Fibroblast of lung (primary cell): ENCODE data around the gene LRRK2. TPM values are rescaled to one million over a fixed set of nuclear protein-coding genes. Genes with fewer than 3 reads are reported as not detected.

Source experiments
- DNase-seq, 2 donors: peaks; one replicate each; pipeline versions ENCODE4 v3.0.0 to v3.0.0-alpha.2; 2010; ENCODE audit warnings: low read depth in 2 of 2
- H2AFZ ChIP-seq: 2 replicates; pipeline ENCODE4 v1.5.1; 2012; ENCODE audit warnings: low read length, control low read depth, inconsistent platforms
- H3K27ac ChIP-seq: 2 replicates; pipeline ENCODE4 v1.5.1; 2011; ENCODE audit warnings: low read length, control low read depth; ENCODE audit not compliant: insufficient read depth
- H3K27me3 ChIP-seq: 2 replicates; pipeline ENCODE4 v1.5.1; 2011; ENCODE audit warnings: mild to moderate bottlenecking, low read length; ENCODE audit not compliant: control insufficient read depth, insufficient read depth
- H3K36me3 ChIP-seq: 2 replicates; pipeline ENCODE4 v1.5.1; 2011; ENCODE audit warnings: low read length; ENCODE audit not compliant: control insufficient read depth, insufficient read depth
- H3K4me1 ChIP-seq: 2 replicates; pipeline ENCODE4 v1.5.1; 2011; ENCODE audit warnings: low read length; ENCODE audit not compliant: control insufficient read depth, insufficient read depth; ENCODE audit errors: extremely low read depth
- H3K4me2 ChIP-seq: 2 replicates; pipeline ENCODE4 v1.5.1; 2011; ENCODE audit warnings: low read length, control low read depth; ENCODE audit not compliant: insufficient read depth; ENCODE audit errors: extremely low read depth
- H3K4me3 ChIP-seq, 4 experiments: fragments of 200-600 bp in 1 of 4; sonication (generic) in 1 of 4; replicated peaks in 1 of 4; 2 replicates each; pipeline ENCODE4 v1.5.1; 2011 to 2016; ENCODE audit warnings: low read length in 4 of 4, low read depth in 3 of 4, mild to moderate bottlenecking in 3 of 4, control low read depth in 2 of 4, inconsistent platforms in 1 of 4, mixed read lengths in 1 of 4; ENCODE audit not compliant: insufficient read depth in 1 of 4; ENCODE audit errors: control extremely low read depth in 1 of 4
- H3K79me2 ChIP-seq: 2 replicates; pipeline ENCODE4 v1.5.1; 2012; ENCODE audit warnings: mild to moderate bottlenecking, low read length, inconsistent platforms; ENCODE audit not compliant: control insufficient read depth, insufficient read depth
- H3K9ac ChIP-seq: 2 replicates; pipeline ENCODE4 v1.5.1; 2011; ENCODE audit warnings: mild to moderate bottlenecking, low read length, control low read depth; ENCODE audit not compliant: insufficient read depth
- H3K9me3 ChIP-seq: 2 replicates; pipeline ENCODE4 v1.5.1; 2012; ENCODE audit warnings: low read depth, low read length; ENCODE audit not compliant: control insufficient read depth, insufficient read depth
- H4K20me1 ChIP-seq: 2 replicates; pipeline ENCODE4 v1.5.1; 2011; ENCODE audit warnings: low read length; ENCODE audit not compliant: control insufficient read depth, insufficient read depth; ENCODE audit errors: extremely low read depth
- CTCF ChIP-seq, 2 donors: IDR thresholded peaks in 1 of 2; conservative IDR thresholded peaks in 1 of 2; 1 replicate in 1 of 2; 2 replicates in 1 of 2; pipeline ENCODE4 v1.5.1; 2011 to 2012; ENCODE audit warnings: low read length in 2 of 2, control low read depth in 1 of 2, inconsistent platforms in 1 of 2, low read depth in 1 of 2, mild to moderate bottlenecking in 1 of 2
- EZH2 ChIP-seq: IDR thresholded peaks from 2 replicates; pipeline ENCODE4 v1.5.1; 2012; ENCODE audit warnings: low read length, control low read depth, mild to moderate bottlenecking; ENCODE audit errors: missing control alignments
- polyA plus RNA-seq, 2 donors: library from polyadenylated mRNA; depleted of rRNA in 1 of 2; stranded (reverse) in 1 of 2; unstranded in 1 of 2; fragments of >200 nt; gene quantifications; 2 replicates each; pipeline ENCODE4 v1.2.1, GENCODE V29; 2011 to 2012; ENCODE audit warnings: missing spikeins in 1 of 2
- total RNA-seq: library from RNA; depleted of rRNA; stranded (reverse); fragments of >200 nt; gene quantifications from 2 replicates; pipeline ENCODE4 v1.2.1, GENCODE V29; 2014

LRRK2 gene
- total and polyA plus RNA-seq, 2 donors (not counting 1 experiment from before 2014, with no cell fraction given), result 2.2 to 14.0 TPM

- H3K9ac ChIP-seq, result no peak overlapping the region
- no peaks in the 10 kb centered on the region for H3K36me3 ChIP-seq
- H3K27ac ChIP-seq, result no peak overlapping the region
- no peaks in the 10 kb centered on the region for H4K20me1 ChIP-seq
- no peak overlapping the region for H3K4me3 ChIP-seq
- H3K9me3 ChIP-seq, result no peaks in the 10 kb centered on the region
- H3K79me2 ChIP-seq, result no peaks in the 10 kb centered on the region
- no peak for DNase-seq
- H3K27me3 ChIP-seq, result no peaks in the 10 kb centered on the region
- no peak overlapping the region for H2AFZ ChIP-seq
- no peaks in the 10 kb centered on the region for H3K4me1 ChIP-seq
- no peak for TF ChIP-seq CTCF (conservative IDR thresholded peaks at IDR 0.05 in 1 of 2, IDR thresholded peaks at IDR 0.05 in 1 of 2; ENCODE audit: low read depth in 1 of 2, low read length in 2 of 2)
- TF ChIP-seq EZH2, result no peak
- no peak overlapping the region for H3K4me2 ChIP-seq
Measured at GRCh38 chr12:40300490-40300889, 75.7 kb downstream of the LRRK2 start.

GRCh38 chr12:40309001-40309400 lies 84.2 kb downstream of the LRRK2 start:
- Histone ChIP-seq H3K9ac (no peak overlapping the region), H3K9me3 (no peaks in the 10 kb centered on the region), H4K20me1 (no peaks in the 10 kb centered on the region), H3K4me3 (no peak overlapping the region), H3K27me3 (no peaks in the 10 kb centered on the region), H3K79me2 (no peaks in the 10 kb centered on the region), H3K4me2 (no peak overlapping the region), H2AFZ (no peak overlapping the region), H3K4me1 (no peaks in the 10 kb centered on the region), H3K27ac (no peak overlapping the region), H3K36me3 (no peaks in the 10 kb centered on the region)
- TF ChIP-seq CTCF (conservative IDR thresholded peaks at IDR 0.05 in 1 of 2, IDR thresholded peaks at IDR 0.05 in 1 of 2; ENCODE audit: low read depth in 1 of 2, low read length in 2 of 2), result no peak
- TF ChIP-seq EZH2, result no peak
- no peak for DNase-seq

- no peaks in the 10 kb centered on the region for H3K27me3 ChIP-seq
Measured at GRCh38 chr12:40310211-40310610, 85.4 kb downstream of the LRRK2 start.

More at GRCh38 chr12:40310211-40310610, 85.4 kb downstream of the LRRK2 start:
- no peaks in the 10 kb centered on the region for H3K4me1 ChIP-seq
- no peak overlapping the region for H2AFZ ChIP-seq
- H3K27ac ChIP-seq, result no peak overlapping the region
- no peak for DNase-seq
- no peak overlapping the region for H3K4me3 ChIP-seq
- no peak overlapping the region for H3K9ac ChIP-seq
- no peak overlapping the region for H3K4me2 ChIP-seq
- no peaks in the 10 kb centered on the region for H3K9me3 ChIP-seq
- H3K79me2 ChIP-seq, result no peaks in the 10 kb centered on the region
- H4K20me1 ChIP-seq, result no peaks in the 10 kb centered on the region
- no peak for TF ChIP-seq CTCF (conservative IDR thresholded peaks at IDR 0.05 in 1 of 2, IDR thresholded peaks at IDR 0.05 in 1 of 2; ENCODE audit: low read depth in 1 of 2, low read length in 2 of 2)
- TF ChIP-seq EZH2, result no peak
- H3K36me3 ChIP-seq, result no peaks in the 10 kb centered on the region
